ENCODE measurements around the gene KRT80.

GRCh38 chr12:52210925-52211650 is 19.3 kb upstream of the KRT80 start:
- TF ChIP-seq CTCF (IDR thresholded peaks at IDR 0.05) (no peak), ZFX (IDR thresholded peaks at IDR 0.05; ENCODE audit: borderline replicate concordance) (no peak)

All from 22Rv1 (cell line).